Chondrocyte (in vitro differentiated cells): ENCODE results near the gene KLHL22. TPM values are rescaled to one million over a fixed set of nuclear protein-coding genes. Genes with fewer than 3 reads are reported as not detected.

ENCODE experiments used
- DNase-seq: peaks from one replicate; pipeline ENCODE4 v3.0.0; 2021; ENCODE audit warnings: mixed read lengths, low spot score
- H3K27ac Mint-ChIP-seq: one replicate; pipeline ENCODE4 v1.8.0; 2021; ENCODE audit warnings: mild to moderate bottlenecking, moderate library complexity, mixed read lengths; ENCODE audit not compliant: unreplicated experiment
- H3K27me3 Mint-ChIP-seq: 2 replicates; pipeline ENCODE4 v1.8.0; 2021; ENCODE audit warnings: low read depth, mixed read lengths
- H3K36me3 Mint-ChIP-seq: 2 replicates; pipeline ENCODE4 v1.8.0; 2021; ENCODE audit warnings: low read depth, mixed read lengths
- H3K4me1 Mint-ChIP-seq: 2 replicates; pipeline ENCODE4 v1.8.0; 2021; ENCODE audit warnings: low read depth, mild to moderate bottlenecking, mixed read lengths
- H3K4me3 Mint-ChIP-seq: one replicate; pipeline ENCODE4 v1.8.0; 2021; ENCODE audit warnings: mild to moderate bottlenecking, moderate library complexity, mixed read lengths; ENCODE audit not compliant: unreplicated experiment
- H3K9me3 Mint-ChIP-seq: 2 replicates; pipeline ENCODE4 v1.8.0; 2021; ENCODE audit warnings: low read depth, mixed read lengths
- total RNA-seq: library from RNA; stranded (reverse); gene quantifications from 3 replicates; pipeline ENCODE4 v1.2.1, GENCODE V29; 2021
- TF ChIP-seq, protein P1 (sequence below): fragments of 200-600 bp; sonication (generic); IDR thresholded peaks from 2 replicates; pipeline ENCODE4 v1.5.0; 2021; ENCODE audit warnings: antibody characterized with exemption, mild to moderate bottlenecking, moderate library complexity

The KLHL22 gene
- total RNA-seq, 1 donor from 2014 or later = 37.3 TPM

DNA sequence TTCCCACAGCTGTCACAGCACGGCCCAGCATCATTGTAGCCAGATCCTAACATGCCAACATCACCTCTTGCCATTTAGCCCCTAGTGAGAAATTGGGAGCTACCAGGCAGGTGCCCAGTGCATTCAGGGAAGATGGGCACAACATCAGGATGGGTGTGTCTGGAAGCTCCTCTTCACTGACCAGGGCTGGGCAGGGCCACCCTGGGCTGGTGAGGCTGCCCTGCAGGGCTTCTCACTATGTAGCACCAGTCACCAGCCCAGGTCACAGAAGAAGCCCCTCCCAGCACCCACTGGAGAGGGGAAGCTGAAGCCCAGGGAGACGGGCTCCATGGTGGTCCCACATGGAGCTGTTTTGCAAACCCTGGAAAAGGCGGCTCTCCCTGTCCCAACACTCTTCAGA, 87.8 kb downstream of the KLHL22 start:
- no peaks in the 10 kb centered on the region for H3K27me3 Mint-ChIP-seq
- no peaks in the 10 kb centered on the region for H3K9me3 Mint-ChIP-seq
- peaks cover 22% of the 10 kb centered on the region for H3K36me3 Mint-ChIP-seq
- no peak for DNase-seq
- TF ChIP-seq, protein P1, sequence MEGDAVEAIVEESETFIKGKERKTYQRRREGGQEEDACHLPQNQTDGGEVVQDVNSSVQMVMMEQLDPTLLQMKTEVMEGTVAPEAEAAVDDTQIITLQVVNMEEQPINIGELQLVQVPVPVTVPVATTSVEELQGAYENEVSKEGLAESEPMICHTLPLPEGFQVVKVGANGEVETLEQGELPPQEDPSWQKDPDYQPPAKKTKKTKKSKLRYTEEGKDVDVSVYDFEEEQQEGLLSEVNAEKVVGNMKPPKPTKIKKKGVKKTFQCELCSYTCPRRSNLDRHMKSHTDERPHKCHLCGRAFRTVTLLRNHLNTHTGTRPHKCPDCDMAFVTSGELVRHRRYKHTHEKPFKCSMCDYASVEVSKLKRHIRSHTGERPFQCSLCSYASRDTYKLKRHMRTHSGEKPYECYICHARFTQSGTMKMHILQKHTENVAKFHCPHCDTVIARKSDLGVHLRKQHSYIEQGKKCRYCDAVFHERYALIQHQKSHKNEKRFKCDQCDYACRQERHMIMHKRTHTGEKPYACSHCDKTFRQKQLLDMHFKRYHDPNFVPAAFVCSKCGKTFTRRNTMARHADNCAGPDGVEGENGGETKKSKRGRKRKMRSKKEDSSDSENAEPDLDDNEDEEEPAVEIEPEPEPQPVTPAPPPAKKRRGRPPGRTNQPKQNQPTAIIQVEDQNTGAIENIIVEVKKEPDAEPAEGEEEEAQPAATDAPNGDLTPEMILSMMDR = no peak
- H3K4me3 Mint-ChIP-seq = no peak overlapping the region
- no peak overlapping the region for H3K27ac Mint-ChIP-seq
- peaks cover 6% of the 10 kb centered on the region for H3K4me1 Mint-ChIP-seq

DNA sequence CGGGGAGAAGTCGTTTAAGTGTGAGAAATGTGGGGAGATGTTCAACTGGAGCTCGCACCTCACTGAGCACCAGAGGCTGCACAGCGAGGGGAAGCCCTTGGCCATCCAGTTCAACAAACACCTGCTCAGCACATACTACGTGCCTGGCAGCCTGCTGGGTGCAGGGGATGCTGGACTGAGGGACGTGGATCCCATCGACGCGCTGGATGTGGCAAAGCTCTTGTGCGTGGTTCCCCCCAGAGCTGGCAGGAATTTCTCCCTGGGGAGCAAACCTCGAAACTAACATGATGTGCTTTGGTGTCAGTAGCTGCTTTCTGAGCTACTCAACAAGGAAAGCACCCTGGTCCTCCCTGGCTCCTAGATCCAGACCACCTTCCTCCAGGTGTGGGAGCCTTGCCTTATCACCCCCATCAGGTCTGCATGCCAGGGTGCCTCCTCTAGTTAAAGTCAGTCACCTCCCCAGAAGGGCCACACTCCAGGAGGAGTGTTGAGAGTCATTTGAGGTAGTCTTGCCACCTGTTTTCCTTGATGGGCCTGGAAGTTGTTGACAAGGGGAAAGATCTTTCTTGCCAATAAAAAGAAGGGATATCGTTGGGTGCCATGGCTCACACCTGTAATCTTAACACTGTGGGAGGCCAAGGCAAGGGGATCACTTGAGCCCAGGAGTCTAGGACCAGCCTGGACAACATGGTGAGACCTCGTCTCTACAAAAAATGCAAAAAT, 88.7 kb downstream of the KLHL22 start:
- Mint-ChIP-seq H3K9me3 (no peaks in the 10 kb centered on the region), H3K4me3 (no peak overlapping the region), H3K27me3 (no peaks in the 10 kb centered on the region), H3K4me1 (peaks cover 6% of the 10 kb centered on the region), H3K27ac (no peak overlapping the region), H3K36me3 (peaks cover 22% of the 10 kb centered on the region)
- TF ChIP-seq, protein P1 = no peak
- no peak for DNase-seq

DNA sequence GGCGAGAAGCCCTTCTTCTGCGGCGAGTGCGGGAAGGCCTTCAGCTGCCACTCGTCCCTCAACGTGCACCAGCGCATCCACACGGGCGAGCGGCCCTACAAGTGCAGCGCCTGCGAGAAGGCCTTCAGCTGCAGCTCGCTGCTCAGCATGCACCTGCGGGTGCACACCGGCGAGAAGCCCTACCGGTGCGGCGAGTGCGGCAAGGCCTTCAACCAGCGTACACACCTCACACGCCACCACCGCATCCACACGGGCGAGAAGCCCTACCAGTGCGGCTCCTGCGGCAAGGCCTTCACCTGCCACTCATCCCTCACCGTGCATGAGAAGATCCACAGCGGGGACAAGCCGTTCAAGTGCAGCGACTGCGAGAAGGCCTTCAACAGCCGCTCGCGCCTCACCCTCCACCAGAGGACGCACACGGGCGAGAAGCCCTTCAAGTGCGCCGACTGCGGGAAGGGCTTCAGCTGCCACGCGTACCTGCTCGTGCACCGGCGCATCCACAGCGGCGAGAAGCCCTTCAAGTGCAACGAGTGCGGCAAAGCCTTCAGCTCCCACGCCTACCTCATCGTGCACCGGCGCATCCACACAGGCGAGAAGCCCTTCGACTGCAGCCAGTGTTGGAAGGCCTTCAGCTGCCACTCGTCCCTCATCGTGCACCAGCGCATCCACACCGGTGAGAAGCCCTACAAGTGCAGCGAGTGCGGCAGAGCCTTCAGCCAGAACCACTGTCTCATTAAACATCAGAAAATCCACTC, 89.5 kb downstream of the KLHL22 start:
- TF ChIP-seq, protein P1 = no peak
- H3K9me3 Mint-ChIP-seq = no peaks in the 10 kb centered on the region
- no peak for DNase-seq
- peaks cover 6% of the 10 kb centered on the region for H3K4me1 Mint-ChIP-seq
- no peaks in the 10 kb centered on the region for H3K27me3 Mint-ChIP-seq
- H3K27ac Mint-ChIP-seq = no peak overlapping the region
- no peak overlapping the region for H3K4me3 Mint-ChIP-seq
- H3K36me3 Mint-ChIP-seq = peaks cover 22% of the 10 kb centered on the region

DNA sequence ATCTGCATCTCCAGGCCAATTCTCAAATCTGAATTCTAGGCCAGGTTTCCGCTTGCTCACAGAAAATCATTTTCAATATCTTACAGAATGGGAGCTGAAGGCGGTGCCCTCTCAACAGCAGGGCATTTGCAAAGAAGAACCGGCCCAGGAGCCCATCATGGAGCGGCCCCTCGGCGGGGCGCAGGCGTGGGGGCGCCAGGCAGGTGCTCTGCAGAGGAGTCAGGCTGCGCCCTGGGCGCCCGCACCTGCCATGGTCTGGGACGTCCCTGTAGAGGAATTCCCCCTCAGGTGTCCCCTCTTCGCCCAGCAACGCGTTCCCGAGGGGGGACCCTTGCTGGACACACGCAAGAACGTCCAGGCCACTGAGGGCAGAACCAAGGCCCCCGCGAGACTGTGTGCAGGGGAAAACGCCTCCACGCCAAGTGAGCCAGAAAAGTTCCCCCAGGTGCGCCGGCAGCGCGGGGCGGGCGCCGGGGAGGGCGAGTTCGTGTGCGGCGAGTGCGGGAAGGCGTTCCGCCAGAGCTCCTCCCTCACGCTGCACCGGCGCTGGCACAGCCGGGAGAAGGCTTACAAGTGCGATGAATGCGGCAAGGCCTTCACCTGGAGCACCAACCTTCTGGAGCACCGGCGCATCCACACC, 90.2 kb downstream of the KLHL22 start:
- H3K27ac Mint-ChIP-seq = no peak overlapping the region
- H3K9me3 Mint-ChIP-seq = no peaks in the 10 kb centered on the region
- DNase-seq = no peak
- peaks cover 4% of the 10 kb centered on the region for H3K4me1 Mint-ChIP-seq
- no peaks in the 10 kb centered on the region for H3K27me3 Mint-ChIP-seq
- H3K36me3 Mint-ChIP-seq = peaks cover 22% of the 10 kb centered on the region
- TF ChIP-seq, protein P1 = no peak
- H3K4me3 Mint-ChIP-seq = no peak overlapping the region

DNA sequence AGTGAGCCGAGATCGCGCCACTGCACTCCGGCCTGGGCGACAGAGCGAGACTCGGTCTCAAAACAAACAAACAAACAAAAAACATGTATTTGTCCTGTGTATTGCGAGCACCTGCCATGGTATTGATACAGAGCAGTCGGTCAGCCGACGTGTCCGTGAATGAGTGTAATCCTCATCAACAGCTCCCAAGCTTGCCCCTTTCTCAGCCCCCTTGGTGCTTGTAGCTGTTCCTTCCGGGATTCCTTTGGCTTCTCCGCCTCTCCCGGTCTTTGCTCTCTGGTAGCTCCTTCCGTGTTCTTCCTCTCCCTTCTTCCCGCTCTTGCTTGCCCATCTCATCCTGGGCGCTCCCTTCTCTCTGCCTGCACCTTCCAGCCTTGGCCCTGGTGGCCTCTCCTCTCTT, 90.7 kb downstream of the KLHL22 start:
- H3K27me3 Mint-ChIP-seq = no peaks in the 10 kb centered on the region
- H3K4me3 Mint-ChIP-seq = no peak overlapping the region
- H3K27ac Mint-ChIP-seq = no peak overlapping the region
- DNase-seq = no peak
- H3K36me3 Mint-ChIP-seq = peaks cover 22% of the 10 kb centered on the region
- TF ChIP-seq, protein P1 = no peak
- H3K4me1 Mint-ChIP-seq = no peaks in the 10 kb centered on the region
- no peaks in the 10 kb centered on the region for H3K9me3 Mint-ChIP-seq
